Measurements from ENCODE around the gene LMF1. TPM values are rescaled to one million over a fixed set of nuclear protein-coding genes. Genes with fewer than 3 reads are reported as not detected.

LMF1 gene
- total and polyA plus RNA-seq, 2 of the 8 experiments (the other 6 are each of a cell fraction or from before 2014, with no cell fraction given): 3.5 to 9.1 TPM

DNA sequence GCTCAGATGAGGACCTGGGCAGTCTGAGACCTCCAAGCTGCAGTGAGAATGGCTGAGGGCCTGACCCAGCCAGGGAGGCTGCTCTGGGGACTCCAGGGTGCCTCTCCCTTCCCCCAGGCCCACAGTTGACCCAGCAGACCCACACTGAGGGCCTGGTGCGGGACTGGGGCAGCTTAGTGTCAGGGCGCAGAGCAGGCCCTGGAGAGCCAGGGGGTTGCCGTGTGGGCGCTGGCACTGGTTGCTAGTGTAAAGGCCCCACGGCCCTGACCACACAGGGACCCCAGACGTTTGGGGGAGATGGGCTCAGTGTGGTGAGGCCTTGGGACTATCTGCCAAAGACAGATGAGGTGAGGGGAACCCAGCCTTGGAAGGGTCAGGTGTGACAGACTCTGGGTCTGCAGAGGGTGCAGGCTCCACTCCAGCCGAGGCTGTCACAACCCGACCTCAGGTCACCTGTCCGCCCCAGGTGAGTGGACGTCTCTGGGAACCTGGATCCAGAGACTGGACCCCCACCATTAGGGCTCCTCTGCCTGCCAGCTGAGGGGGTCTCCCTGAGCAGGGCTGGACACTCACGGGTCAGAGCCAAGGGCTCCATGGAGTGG is 119.5 kb downstream of the LMF1 start:
- no peak overlapping the region for H2BK5ac ChIP-seq (ENCODE audit: low read depth, low read length)
- H3K4ac ChIP-seq (replicated peaks; ENCODE audit: insufficient read length, low read depth, low read length): no peak overlapping the region
- DNase-seq (ENCODE audit: low read depth in 1 of 2, low spot score in 2 of 2) (no peak), FAIRE-seq (no peak)
- H3K23me2 ChIP-seq (ENCODE audit: low read depth, low read length): no peaks in the 10 kb centered on the region
- no peaks in the 10 kb centered on the region; a peak in 1 of 8 replicates for H3K36me3 ChIP-seq (ENCODE audit: control insufficient read depth in 2 of 4, insufficient read depth in 4 of 4, low read length in 3 of 4)
- H3K23ac ChIP-seq (ENCODE audit: insufficient read length): no peak overlapping the region
- no peak overlapping the region for H2BK15ac ChIP-seq (ENCODE audit: low read length)
- no peaks in the 10 kb centered on the region for H3K4me1 ChIP-seq (replicated peaks in 1 of 4; ENCODE audit: control insufficient read depth in 3 of 4, insufficient read depth in 4 of 4, low read length in 3 of 4)
- no peak overlapping the region for H2AK5ac ChIP-seq (ENCODE audit: low read depth, low read length)
- H3K56ac ChIP-seq (replicated peaks; ENCODE audit: insufficient read length, low read depth, low read length): no peak overlapping the region
- no peaks in the 10 kb centered on the region for H3K79me1 ChIP-seq (ENCODE audit: low read depth, low read length)
- TF ChIP-seq POU5F1 (IDR thresholded peaks at IDR 0.05; ENCODE audit: low read depth, low read length) (no peak), CBX5 (IDR thresholded peaks at IDR 0.05; ENCODE audit: low read depth, low read length) (no peak), JUND (IDR thresholded peaks at IDR 0.05; ENCODE audit: low read length) (no peak), PHF8 (conservative IDR thresholded peaks at IDR 0.05; ENCODE audit: low read depth, low read length) (no peak), CTBP2 (IDR thresholded peaks at IDR 0.05; ENCODE audit: borderline replicate concordance, insufficient read depth, insufficient read length, low read length) (no peak), NANOG (IDR thresholded peaks at IDR 0.05; ENCODE audit: insufficient read depth, low read depth, low read length, poor library complexity, severe bottlenecking) (no peak), CBX8 (IDR thresholded peaks at IDR 0.05; ENCODE audit: borderline replicate concordance, low read depth, low read length) (no peak), RXRA (IDR thresholded peaks at IDR 0.05; ENCODE audit: insufficient read depth, low read depth, low read length) (no peak)
- H3K27ac ChIP-seq (ENCODE audit: low read depth, low read length): no peak overlapping the region
- H3K27me3 ChIP-seq (replicated peaks in 1 of 4; ENCODE audit: control insufficient read depth in 3 of 4, extremely low read depth in 1 of 4, insufficient read depth in 3 of 4, low read length in 3 of 4): no peaks in the 10 kb centered on the region; a peak in 1 of 7 replicates
- H2AFZ ChIP-seq (ENCODE audit: low read length): no peak overlapping the region
- H3K79me2 ChIP-seq (ENCODE audit: control insufficient read depth in 1 of 2, insufficient read depth in 2 of 2, low read length in 2 of 2): no peaks in the 10 kb centered on the region
- H3K14ac ChIP-seq (ENCODE audit: insufficient read length): no peak overlapping the region
- H4K5ac ChIP-seq (ENCODE audit: insufficient read length, low read depth, low read length): no peak overlapping the region
- no peak overlapping the region for H2BK120ac ChIP-seq (replicated peaks; ENCODE audit: low read depth, low read length)
- ChIA-PET POLR2A (ENCODE audit: partially characterized antibody) (no interaction called here), CTCF (ENCODE audit: partially characterized antibody) (no interaction called here)
- no peak overlapping the region for H3K4me2 ChIP-seq (ENCODE audit: insufficient read depth in 1 of 2, low read depth in 2 of 2, low read length in 2 of 2)
- H3K9me3 ChIP-seq (ENCODE audit: insufficient read depth in 2 of 2, low read depth in 1 of 2, low read length in 1 of 2): peaks cover 54 to 89% of the 10 kb centered on the region in 2 experiments
- no peak overlapping the region for H3K18ac ChIP-seq (ENCODE audit: extremely low read depth, low read length)
- no peak overlapping the region for H2BK12ac ChIP-seq (ENCODE audit: low read depth, low read length)
- no peak overlapping the region for H2BK20ac ChIP-seq (ENCODE audit: low read length)
- no peak overlapping the region for H3K4me3 ChIP-seq (ENCODE audit: extremely low read depth in 1 of 4, insufficient read depth in 2 of 4, low read depth in 3 of 4, low read length in 4 of 4)
- no peak overlapping the region for H4K91ac ChIP-seq (replicated peaks; ENCODE audit: insufficient read length, low read length)
- no peak overlapping the region for H3K9ac ChIP-seq (replicated peaks in 1 of 4; ENCODE audit: extremely low read depth in 1 of 4, low read depth in 3 of 4, low read length in 3 of 4)
- no peaks in the 10 kb centered on the region for H4K20me1 ChIP-seq (replicated peaks in 1 of 2; ENCODE audit: control insufficient read depth in 1 of 2, insufficient read depth in 2 of 2, low read length in 2 of 2)
- 89% methylated on average over 11 of the region's 11 CpGs; no CpG with 5 or more reads in 1 of the 2 experiments for WGBS, 2 experiments (ENCODE audit: extremely low coverage in 1 of 2, insufficient coverage in 1 of 2, insufficient read length in 1 of 2, insufficient replicate concordance in 2 of 2, low coverage in 1 of 2, low lambda C conversion rate in 2 of 2, missing lambda C conversion rate in 1 of 2)
- H4K8ac ChIP-seq (ENCODE audit: extremely low read depth, insufficient read depth, low read length): no peak overlapping the region

All from H1 (cell line).